ENCODE results near the gene VGLL4.

The VGLL4 gene

GRCh38 chr3:11651900-11652299 lies 8.2 kb upstream of the VGLL4 start:
- no peak for DNase-seq

DNA sequence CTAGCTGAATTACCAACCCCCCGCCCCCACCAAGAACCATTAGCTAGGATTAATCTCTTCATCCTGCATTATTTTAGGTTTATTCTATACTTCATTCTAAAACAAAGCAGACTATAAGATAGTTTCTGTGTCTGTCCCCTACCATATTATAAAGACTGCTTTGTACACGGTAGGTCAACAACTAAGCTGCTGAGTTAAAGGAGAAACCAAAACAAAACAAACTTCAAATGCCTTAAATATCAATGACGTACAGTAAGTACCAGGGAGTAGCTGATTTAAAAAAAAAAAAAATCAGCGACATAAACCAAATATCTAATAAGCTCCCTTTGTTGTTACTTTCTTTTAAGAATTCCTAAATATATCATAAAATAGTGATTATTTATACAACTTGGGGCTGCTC lies 7.8 kb upstream of the VGLL4 start:
- no peak for DNase-seq

GRCh38 chr3:11650391-11650790 lies 6.7 kb upstream of the VGLL4 start:
- DNase-seq: no peak

DNA sequence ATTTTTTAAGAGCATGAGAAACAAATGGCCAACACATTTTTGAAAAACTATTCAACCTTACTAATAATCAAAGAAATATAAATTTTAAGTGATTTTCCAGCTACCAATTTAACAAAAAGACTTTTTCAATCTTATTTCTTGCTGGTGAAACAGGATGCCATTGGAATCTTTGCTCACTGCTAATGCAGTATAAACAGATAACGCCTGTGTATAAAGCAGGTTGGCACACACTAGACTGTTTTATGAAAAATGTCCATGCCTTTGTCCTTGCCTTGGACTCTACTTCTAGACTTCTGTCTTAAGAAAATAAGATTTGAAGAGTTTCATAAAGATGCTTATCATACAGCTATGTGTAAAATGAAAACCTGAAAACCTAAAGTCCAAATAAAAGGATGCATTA lies 5.0 kb upstream of the VGLL4 start:
- DNase-seq: no peak

DNA sequence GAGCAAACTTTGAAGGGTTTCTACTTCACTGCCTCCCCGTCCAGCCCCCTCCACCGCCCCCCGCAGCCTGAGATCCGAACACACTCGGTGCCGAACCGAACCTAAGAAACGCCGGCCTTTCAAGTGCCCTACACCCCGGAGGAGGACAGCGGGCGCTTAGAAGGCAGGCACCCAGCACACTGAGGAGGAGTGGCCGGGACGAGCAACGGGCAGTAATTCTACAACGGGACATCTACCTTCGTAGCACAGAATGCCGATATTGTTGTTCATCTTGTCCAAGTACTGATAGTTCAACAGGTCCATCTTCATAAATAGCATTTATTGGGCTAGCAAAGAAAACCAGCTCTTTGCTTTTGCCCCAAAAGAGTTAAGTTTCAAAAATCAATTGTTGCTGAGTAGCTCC lies 513 bp downstream of the VGLL4 start:
- DNase-seq: no peak

DNA sequence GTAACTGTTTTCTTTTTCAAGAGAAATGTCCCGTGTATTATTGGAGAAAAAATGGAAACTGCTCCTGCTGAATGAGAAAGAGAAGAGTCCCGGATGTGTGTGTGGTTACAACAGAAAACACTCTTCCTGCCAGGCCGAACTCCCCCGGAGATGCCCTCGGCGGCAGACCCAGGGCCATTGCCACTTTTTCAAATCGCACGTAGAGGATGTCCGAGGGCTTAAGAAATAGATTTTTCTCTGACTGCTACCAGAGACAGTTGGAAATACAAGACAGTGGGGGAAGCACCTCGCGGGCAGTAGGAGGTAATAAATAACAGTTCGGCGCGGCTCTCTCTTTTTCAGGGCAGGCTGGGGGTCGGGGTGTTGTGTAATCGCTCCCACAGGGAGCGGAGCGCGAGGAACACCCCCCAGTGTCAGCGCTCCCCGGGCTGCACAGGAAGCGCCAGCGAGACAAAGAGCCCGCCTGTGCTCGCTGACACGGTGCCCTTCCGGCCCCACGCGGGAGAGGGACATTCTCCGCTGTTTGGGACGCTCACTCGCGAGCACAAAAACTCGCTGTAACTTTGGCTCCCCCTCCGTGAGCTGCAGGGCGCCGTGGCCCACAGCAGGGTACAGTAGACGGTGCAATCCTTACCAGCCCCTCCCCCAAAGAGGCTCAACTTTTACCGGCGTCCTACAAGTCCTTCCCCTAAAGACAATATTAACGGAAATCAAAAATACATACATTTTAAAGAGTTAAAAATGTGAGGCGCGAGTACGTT lies 1.1 kb downstream of the VGLL4 start:
- DNase-seq: peak; percentile 52

- DNase-seq: no peak
Observed at GRCh38 chr3:11641683-11642430, 1.9 kb downstream of the VGLL4 start.

- DNase-seq: no peak
Observed at GRCh38 chr3:11641316-11641682, 2.4 kb downstream of the VGLL4 start.

- no peak for DNase-seq
Observed at GRCh38 chr3:11640009-11640673, 3.6 kb downstream of the VGLL4 start.

DNA sequence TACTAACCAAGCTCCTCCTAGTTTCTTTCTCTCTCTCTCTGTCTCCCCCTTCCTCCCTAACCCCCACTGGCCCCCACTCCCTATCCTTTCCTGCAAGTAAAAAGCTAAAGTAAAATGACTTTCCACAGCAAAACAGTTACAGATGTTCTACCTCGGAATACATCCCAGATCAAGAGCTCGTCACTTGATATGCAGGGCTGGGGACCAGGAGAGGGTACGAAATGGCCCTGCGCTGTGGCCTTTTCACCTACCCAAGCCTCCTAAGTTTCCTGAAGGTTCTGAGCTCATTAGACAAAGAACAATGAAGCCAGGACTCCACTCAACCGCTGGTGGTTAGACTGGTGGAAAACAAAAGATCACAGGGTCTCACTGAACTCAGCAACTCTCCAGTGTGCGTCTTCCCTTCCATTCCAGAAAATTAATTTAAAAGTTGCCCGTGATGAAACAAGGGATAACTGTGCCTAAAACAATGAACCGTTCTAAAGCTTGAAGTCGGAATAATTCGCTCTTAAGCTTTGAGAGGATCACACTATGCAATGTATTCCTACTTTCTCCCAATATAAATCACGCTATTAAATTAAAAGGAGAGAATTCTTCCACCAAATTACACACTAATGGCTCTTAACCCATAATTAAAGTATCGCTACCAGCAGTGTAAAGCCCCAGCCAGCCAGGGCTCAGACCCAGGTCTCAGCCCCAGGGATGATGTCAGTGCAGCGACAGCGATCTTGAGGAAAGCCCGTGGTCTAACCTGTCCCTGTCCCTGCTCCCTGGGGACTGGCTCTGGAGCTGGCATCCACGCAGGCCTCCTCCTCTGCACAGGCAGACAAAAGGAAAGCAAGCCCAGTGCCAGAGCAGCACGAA lies 5.0 kb downstream of the VGLL4 start:
- DNase-seq: no peak

DNA sequence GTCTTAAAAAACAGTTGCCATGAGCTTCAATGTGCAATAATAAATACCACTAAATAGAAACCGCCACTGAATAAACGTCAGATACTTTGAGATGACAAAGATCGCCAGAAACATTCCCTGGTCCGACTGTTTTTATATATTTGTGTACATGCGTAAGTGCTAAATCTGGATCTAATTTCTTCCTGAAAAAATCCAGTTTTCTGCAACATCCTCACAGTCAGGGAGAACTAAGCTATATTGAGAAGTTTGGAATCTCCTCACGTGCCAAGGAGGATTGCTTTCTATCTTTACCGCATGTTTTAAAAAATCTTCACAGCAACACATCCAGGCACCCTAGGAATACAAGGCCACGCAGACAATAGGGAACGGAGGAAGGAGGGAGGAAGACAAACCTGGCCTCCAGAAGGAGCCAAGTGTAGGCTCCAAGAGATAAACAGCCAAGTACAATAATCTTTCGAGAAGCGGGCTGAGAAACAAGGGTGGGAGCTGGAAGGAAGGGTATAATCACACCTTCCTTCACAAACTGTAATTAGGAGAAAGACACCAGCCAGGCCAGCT lies 5.7 kb downstream of the VGLL4 start:
- DNase-seq: no peak

- no peak for DNase-seq
Observed at GRCh38 chr3:11636394-11636770, 7.3 kb downstream of the VGLL4 start.

GRCh38 chr3:11635680-11636393 lies 7.9 kb downstream of the VGLL4 start:
- no peak for DNase-seq

GRCh38 chr3:11634974-11635612 lies 8.6 kb downstream of the VGLL4 start:
- DNase-seq: no peak

DNA sequence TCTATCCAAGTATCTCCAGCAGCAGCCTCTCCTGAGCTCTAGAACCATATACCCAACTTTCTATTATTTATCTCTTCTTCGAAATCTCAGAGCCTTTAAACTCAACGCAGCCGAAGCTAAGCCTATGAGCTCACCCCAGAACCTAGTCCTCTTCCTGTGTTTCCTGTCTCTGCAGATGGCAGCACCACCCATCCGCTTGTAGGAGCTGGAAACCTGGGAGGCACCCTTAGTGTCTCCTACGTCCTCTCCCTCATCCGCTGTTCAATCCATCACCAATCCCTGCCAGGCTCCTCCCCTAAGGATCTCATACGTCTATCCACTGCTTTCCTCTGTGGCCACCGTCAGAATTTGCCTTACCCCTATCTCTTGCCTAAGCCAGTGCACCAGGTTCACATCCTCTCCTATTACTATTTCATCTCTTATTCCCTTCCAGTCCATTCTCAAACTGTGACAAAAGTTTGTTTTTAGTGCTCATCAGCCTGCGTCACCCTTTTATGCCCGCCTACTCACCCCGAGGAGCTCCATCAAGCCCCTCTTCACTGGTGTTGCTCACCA lies 9.6 kb downstream of the VGLL4 start:
- no peak for DNase-seq

- DNase-seq: no peak
Observed at GRCh38 chr3:11632966-11633365, 10.7 kb downstream of the VGLL4 start.

DNA sequence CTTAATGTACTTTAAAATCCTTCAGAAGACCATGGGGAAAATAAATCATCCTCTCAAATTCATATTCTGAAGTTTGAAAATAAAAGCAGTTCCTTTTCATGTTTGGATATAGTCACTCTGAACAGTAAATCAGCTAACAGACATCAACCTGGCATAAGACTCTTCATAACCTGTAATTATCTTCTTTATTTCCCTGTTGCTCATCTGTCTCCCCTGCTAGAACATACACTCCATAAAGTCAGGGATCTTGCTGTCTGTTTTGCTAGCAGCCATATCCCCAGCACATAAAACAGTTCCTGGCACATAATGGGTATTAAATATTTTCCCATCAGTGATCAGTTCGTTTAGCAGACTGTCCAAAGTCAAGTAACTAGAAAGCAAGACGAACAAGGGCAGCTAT lies 11.2 kb downstream of the VGLL4 start:
- DNase-seq: no peak

DNA sequence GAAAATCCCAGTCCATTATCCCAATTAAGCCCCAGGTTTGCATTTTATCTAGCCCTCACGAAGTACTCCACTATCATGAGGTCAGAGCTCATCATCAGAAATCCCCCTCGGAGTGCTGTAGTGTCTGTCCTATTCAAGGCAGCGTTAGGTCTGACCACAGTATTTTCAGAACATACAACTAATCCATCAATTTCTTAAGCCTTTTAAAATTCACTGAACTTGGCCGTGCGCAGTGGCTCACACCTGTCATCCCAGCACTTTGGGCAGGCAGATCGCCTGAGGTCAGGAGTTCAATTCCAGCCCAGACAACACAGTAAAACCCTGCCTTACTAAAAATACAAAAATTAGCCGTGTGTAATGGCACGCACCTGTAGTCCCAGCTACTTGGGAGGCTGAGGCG lies 11.9 kb downstream of the VGLL4 start:
- DNase-seq: no peak

DNA sequence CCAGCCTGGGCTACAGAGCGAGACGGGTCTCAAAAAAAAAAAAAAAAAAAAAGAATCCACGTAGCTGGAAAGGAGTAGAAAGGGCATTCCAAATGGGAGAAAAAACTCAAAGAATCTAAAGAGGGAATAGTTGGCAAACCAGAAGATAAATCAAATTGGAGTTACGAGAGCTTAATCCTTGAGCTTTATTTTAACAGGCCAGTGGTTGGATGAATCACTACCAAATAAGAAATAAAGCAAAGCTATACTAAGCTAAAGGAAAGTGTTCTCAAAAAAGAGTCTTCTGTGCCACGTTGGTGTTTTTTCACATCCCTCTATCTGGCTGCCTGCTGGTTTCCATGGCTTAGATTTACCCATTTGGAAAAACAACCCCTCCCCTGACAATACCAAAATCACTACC lies 14.0 kb downstream of the VGLL4 start:
- no peak for DNase-seq

DNA sequence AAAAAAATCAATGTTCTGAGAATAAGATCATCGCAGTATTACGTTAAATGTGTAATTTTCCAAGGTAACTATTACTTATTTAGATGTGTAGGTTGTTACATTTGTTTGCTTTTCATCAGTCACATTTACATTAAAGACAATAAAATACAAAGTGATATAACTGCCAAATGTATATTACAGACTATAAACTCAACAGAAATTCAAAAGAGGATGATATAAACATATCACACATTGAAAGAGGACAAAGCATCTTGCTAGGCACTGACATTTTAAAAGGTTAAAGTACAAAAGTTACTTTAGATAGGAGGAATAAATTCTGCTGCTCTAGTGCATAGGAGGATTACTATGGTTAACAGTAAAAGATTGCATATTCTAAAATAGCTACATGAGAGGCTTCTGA lies 16.1 kb downstream of the VGLL4 start:
- DNase-seq: no peak

DNA sequence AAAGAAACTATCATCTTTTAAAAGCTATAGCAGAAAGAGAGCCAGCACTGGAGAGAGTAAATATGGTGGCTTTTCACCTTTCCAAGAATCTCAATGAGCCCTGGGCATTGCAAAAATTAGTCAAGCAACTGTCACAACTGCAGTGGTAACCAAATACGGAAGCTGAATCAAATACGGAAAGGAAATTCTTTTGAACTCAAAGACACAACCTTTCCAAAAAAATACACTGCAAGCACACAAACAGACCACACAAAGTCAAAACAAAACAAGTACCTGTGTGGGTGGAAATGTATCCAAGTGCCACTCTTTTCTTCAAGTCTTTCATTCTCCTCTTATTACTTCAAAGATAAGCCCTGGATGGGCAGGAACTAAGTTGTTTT lies 17.6 kb downstream of the VGLL4 start:
- DNase-seq: no peak
